DND-41 (cell line): ENCODE measurements around the gene RGL1.

Experiments used
- CTCF ChIP-seq: IDR thresholded peaks from 2 replicates; pipeline ENCODE4 v1.5.1; 2012; ENCODE audit warnings: borderline replicate concordance, low read length, moderate library complexity, mild to moderate bottlenecking; ENCODE audit not compliant: poor library complexity, severe bottlenecking; ENCODE audit errors: extremely low read depth
- EZH2 ChIP-seq: IDR thresholded peaks from 3 replicates; pipeline ENCODE4 v1.6.1; 2012; ENCODE audit warnings: borderline replicate concordance, low read depth, mild to moderate bottlenecking, moderate library complexity, low read length, inconsistent platforms; ENCODE audit not compliant: severe bottlenecking

GRCh38 chr1:183956559-183957188 is 151.8 kb downstream of the RGL1 start:
- TF ChIP-seq CTCF: peak; percentile 71
- TF ChIP-seq EZH2: no peak
